ENCODE data around the gene PDLIM1.

PDLIM1 gene

GRCh38 chr10:95290461-95291364 lies at the start of gene PDLIM1:
Gene PDLIM1 (minus strand): TSS chr10:95291003. CDS start chr10:95290915, 88 bp downstream.
- DNase-seq (ENCODE audit: low read depth), result no peak

- no peak for DNase-seq (ENCODE audit: low read depth)
Measured at GRCh38 chr10:95339863-95340262, 49.1 kb upstream of the PDLIM1 start.

- DNase-seq (ENCODE audit: low read depth), result no peak
Measured at GRCh38 chr10:95337423-95338160, 46.8 kb upstream of the PDLIM1 start.

GRCh38 chr10:95336702-95337101 lies 45.9 kb upstream of the PDLIM1 start:
- DNase-seq (ENCODE audit: low read depth), result no peak

- DNase-seq (ENCODE audit: low read depth), result no peak
Measured at GRCh38 chr10:95335933-95336699, 45.3 kb upstream of the PDLIM1 start.

- no peak for DNase-seq (ENCODE audit: low read depth)
Measured at GRCh38 chr10:95334805-95335144, 44.0 kb upstream of the PDLIM1 start.

- DNase-seq (ENCODE audit: low read depth), result no peak
Measured at GRCh38 chr10:95333997-95334804, 43.4 kb upstream of the PDLIM1 start.

GRCh38 chr10:95332666-95333249 lies 42.0 kb upstream of the PDLIM1 start:
- no peak for DNase-seq (ENCODE audit: low read depth)

GRCh38 chr10:95331596-95332130 lies 40.9 kb upstream of the PDLIM1 start:
- no peak for DNase-seq (ENCODE audit: low read depth)

- DNase-seq (ENCODE audit: low read depth), result no peak
Measured at GRCh38 chr10:95330966-95331453, 40.2 kb upstream of the PDLIM1 start.

GRCh38 chr10:95329296-95329695 lies 38.5 kb upstream of the PDLIM1 start:
- DNase-seq (ENCODE audit: low read depth), result no peak

- DNase-seq (ENCODE audit: low read depth), result no peak
Measured at GRCh38 chr10:95328013-95328412, 37.2 kb upstream of the PDLIM1 start.

- no peak for DNase-seq (ENCODE audit: low read depth)
Measured at GRCh38 chr10:95327367-95327766, 36.6 kb upstream of the PDLIM1 start.

- DNase-seq (ENCODE audit: low read depth), result no peak
Measured at GRCh38 chr10:95326396-95326795, 35.6 kb upstream of the PDLIM1 start.

GRCh38 chr10:95325863-95326262 lies 35.1 kb upstream of the PDLIM1 start:
- no peak for DNase-seq (ENCODE audit: low read depth)

GRCh38 chr10:95324436-95325268 lies 33.8 kb upstream of the PDLIM1 start:
- DNase-seq (ENCODE audit: low read depth), result no peak

- DNase-seq (ENCODE audit: low read depth), result no peak
Measured at GRCh38 chr10:95321554-95322301, 30.9 kb upstream of the PDLIM1 start.

GRCh38 chr10:95319239-95319638 lies 28.4 kb upstream of the PDLIM1 start:
- DNase-seq (ENCODE audit: low read depth), result no peak

GRCh38 chr10:95315509-95315908 lies 24.7 kb upstream of the PDLIM1 start:
- no peak for DNase-seq (ENCODE audit: low read depth)
